ENCODE results near the gene CCDC177. TPM values are rescaled to one million over a fixed set of nuclear protein-coding genes. Genes with fewer than 3 reads are reported as not detected.

The CCDC177 gene
- total and polyA plus RNA-seq, 7 donors, result not detected

DNA sequence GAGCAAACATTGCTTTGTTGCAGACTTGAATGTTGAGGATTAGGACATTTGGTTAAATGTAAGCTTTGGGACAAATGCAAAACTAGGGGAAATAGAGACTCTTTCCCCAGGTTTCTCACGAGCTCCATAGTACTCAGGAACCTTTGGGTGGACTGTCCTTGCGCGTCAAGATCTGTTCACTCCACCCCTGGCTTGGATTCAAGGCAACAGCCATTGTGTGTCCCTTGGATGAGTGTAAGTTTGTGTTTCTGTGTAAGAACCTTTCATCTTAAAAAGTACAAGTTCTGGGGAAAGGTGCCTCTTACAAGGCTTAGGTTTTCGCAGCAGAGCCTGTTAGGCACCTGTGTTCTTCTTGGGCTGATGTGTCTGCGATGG lies 40.4 kb upstream of the CCDC177 start:
- no peak for ATAC-seq
- Histone ChIP-seq H3K27me3 (ENCODE audit: insufficient read depth in 3 of 3, low read length in 2 of 3) (no peaks in the 10 kb centered on the region), H3K4me1 (peaks cover 74% of the 10 kb centered on the region), H3K9me3 (no peaks in the 10 kb centered on the region), H3K27ac (peak overlapping the region; percentile 97), H3K4me3 (peak overlapping the region; percentile 41), H3K36me3 (ENCODE audit: insufficient read depth in 1 of 2, low read depth in 1 of 2) (peaks cover 0 to 2% of the 10 kb centered on the region in 2 donors)
- TF ChIP-seq, protein P1, sequence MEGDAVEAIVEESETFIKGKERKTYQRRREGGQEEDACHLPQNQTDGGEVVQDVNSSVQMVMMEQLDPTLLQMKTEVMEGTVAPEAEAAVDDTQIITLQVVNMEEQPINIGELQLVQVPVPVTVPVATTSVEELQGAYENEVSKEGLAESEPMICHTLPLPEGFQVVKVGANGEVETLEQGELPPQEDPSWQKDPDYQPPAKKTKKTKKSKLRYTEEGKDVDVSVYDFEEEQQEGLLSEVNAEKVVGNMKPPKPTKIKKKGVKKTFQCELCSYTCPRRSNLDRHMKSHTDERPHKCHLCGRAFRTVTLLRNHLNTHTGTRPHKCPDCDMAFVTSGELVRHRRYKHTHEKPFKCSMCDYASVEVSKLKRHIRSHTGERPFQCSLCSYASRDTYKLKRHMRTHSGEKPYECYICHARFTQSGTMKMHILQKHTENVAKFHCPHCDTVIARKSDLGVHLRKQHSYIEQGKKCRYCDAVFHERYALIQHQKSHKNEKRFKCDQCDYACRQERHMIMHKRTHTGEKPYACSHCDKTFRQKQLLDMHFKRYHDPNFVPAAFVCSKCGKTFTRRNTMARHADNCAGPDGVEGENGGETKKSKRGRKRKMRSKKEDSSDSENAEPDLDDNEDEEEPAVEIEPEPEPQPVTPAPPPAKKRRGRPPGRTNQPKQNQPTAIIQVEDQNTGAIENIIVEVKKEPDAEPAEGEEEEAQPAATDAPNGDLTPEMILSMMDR (IDR thresholded peaks at IDR 0.05), result no peak
- 55 to 58% (median 57%) methylated on average over 5 of the region's 5 CpGs for WGBS, 3 donors
- DNase-seq, result no peak
- intact Hi-C loops (cut with DNase I), result no loop called here

DNA sequence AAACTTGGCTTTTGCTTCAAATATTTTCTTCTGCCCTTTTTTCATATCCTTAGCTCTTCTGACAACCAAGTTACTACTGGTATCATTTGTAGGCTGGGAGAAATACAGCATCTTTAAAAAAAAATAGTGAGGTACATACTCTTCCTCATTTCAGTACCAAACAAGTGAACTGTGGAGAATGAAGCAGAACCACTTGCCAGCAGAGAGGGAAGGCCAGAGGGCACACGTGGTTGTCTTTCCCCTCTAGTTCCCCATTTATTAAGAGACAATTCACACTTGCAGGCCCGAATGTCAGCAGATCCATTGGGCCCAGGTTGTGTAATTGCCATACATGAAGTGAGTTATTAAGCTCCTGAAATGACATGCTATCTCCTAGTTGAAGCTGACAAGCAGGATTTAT lies 39.9 kb upstream of the CCDC177 start:
- ATAC-seq, result no peak
- Histone ChIP-seq H3K27me3 (ENCODE audit: insufficient read depth in 3 of 3, low read length in 2 of 3) (no peaks in the 10 kb centered on the region), H3K4me1 (peaks cover 75% of the 10 kb centered on the region), H3K9me3 (no peaks in the 10 kb centered on the region), H3K27ac (peak overlapping the region; percentile 97), H3K36me3 (ENCODE audit: insufficient read depth in 1 of 2, low read depth in 1 of 2) (peaks cover 0 to 2% of the 10 kb centered on the region in 2 donors), H3K4me3 (peak overlapping the region; percentile 83)
- WGBS, 3 donors, result 7 to 26% (median 20%) methylated on average over 2 of the region's 2 CpGs
- TF ChIP-seq, protein P1 (IDR thresholded peaks at IDR 0.05), result no peak
- DNase-seq, result no peak
- intact Hi-C loops (cut with DNase I), result loop anchor here in 1 of 2 donors (5.0 kb wide), 2 partner anchors 33 to 98 kb away; no protein-coding TSS in a partner anchor

DNA sequence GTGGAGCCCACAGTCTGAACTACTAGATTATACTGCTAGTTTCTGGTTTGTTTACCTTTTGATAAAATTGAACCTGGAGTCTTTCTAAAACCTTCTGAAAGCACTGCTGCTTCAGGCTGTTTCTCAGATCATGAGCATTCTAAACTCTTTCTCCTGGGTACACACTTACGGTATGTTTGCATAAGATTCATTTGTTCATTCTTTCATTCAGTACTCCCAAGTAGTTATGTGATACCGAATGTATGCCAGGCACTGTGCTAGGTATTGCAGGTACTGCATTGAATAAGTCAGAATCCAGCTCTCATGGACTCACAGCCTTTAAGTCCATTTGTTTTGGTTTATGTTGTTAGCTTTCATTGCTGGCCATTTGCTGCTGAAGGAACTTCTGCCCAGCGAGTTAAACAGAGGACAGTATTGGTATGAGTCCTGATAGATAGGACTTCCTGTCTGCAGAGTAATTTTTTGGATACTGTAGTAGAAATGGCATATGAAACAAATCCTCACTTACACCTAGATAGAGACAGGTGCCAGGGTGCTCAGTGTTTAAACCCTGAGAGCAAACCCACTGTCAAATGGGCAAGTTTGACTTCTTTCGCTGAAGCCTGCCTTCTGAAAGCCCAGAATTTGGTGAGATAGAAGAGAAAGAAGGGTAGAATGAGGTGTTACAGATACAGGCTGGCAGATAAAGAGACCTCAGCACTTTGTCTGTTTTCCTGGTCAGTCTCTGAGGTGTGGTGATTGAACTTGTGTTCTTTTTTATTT lies 38.8 kb upstream of the CCDC177 start:
- Histone ChIP-seq H3K4me3 (peak overlapping the region; percentile 83), H3K27ac (peak overlapping the region; percentile 97), H3K4me1 (peaks cover 66% of the 10 kb centered on the region), H3K36me3 (ENCODE audit: insufficient read depth in 1 of 2, low read depth in 1 of 2) (peaks cover 0 to 2% of the 10 kb centered on the region in 2 donors), H3K9me3 (no peaks in the 10 kb centered on the region), H3K27me3 (ENCODE audit: insufficient read depth in 3 of 3, low read length in 2 of 3) (no peaks in the 10 kb centered on the region)
- ATAC-seq (no peak), DNase-seq (no peak)
- TF ChIP-seq, protein P1 (IDR thresholded peaks at IDR 0.05), result no peak
- 64 to 81% (median 78%) methylated on average over 4 of the region's 4 CpGs for WGBS, 3 donors
- intact Hi-C loops (cut with DNase I), result loop anchor here in 1 of 2 donors (5.0 kb wide), 2 partner anchors 34 to 99 kb away; no protein-coding TSS in a partner anchor

DNA sequence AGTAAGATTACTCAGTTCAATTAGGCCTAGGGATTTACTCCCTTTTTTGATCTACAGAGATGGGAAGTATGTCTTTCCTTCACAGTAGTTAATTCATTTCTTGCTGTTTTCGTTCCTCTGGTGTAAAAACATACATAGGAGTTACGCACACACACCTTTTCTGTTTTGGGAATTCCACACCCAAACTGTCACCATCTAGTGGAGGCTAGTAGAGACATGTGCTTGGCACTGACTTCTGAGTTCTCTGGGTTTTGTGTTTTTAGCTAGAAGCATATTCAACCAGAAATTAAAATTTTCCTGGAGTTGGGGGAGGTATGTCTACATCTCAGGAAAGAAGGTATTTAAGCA lies 38.1 kb upstream of the CCDC177 start:
- TF ChIP-seq, protein P1 (IDR thresholded peaks at IDR 0.05), result no peak
- Histone ChIP-seq H3K9me3 (no peaks in the 10 kb centered on the region), H3K4me1 (peaks cover 58% of the 10 kb centered on the region), H3K4me3 (peak overlapping the region; percentile 83), H3K36me3 (ENCODE audit: insufficient read depth in 1 of 2, low read depth in 1 of 2) (peaks cover 0 to 2% of the 10 kb centered on the region in 2 donors), H3K27ac (peak overlapping the region; percentile 97), H3K27me3 (ENCODE audit: insufficient read depth in 3 of 3, low read length in 2 of 3) (no peaks in the 10 kb centered on the region)
- no peak for DNase-seq
- no peak for ATAC-seq
- intact Hi-C loops (cut with DNase I), result loop anchor here in 1 of 2 donors (5.0 kb wide), 2 partner anchors 35 to 100 kb away; no protein-coding TSS in a partner anchor
- 12 to 24% (median 16%) methylated on average over 2 of the region's 2 CpGs for WGBS, 3 donors
